Trophoblast cell (in vitro differentiated cells and primary cell): ENCODE measurements around the gene DEPP1.

Experiments
- DNase-seq, 2 donors: peaks; one replicate each; pipeline ENCODE4 v3.0.0-alpha.2; 2016
- H2AFZ ChIP-seq: 2 replicates; pipeline ENCODE4 v1.6.1; 2013; ENCODE audit warnings: low read length, moderate library complexity, mild to moderate bottlenecking; ENCODE audit not compliant: insufficient read depth, poor library complexity
- H2AK5ac ChIP-seq: 2 replicates; pipeline ENCODE4 v1.6.1; 2013; ENCODE audit warnings: mild to moderate bottlenecking, low read length
- H2BK120ac ChIP-seq: 2 replicates; pipeline ENCODE4 v1.6.1; 2013; ENCODE audit warnings: low read length, mild to moderate bottlenecking, moderate library complexity; ENCODE audit not compliant: insufficient read depth, poor library complexity
- H2BK12ac ChIP-seq: 2 replicates; pipeline ENCODE4 v1.6.1; 2013; ENCODE audit warnings: mild to moderate bottlenecking, low read length, moderate library complexity
- H2BK5ac ChIP-seq: 2 replicates; pipeline ENCODE4 v1.6.1; 2013; ENCODE audit warnings: low read length, low read depth, moderate library complexity, mild to moderate bottlenecking; ENCODE audit not compliant: poor library complexity
- H3K14ac ChIP-seq: 2 replicates; pipeline ENCODE4 v1.6.1; 2013; ENCODE audit warnings: mild to moderate bottlenecking, low read length
- H3K18ac ChIP-seq: 2 replicates; pipeline ENCODE4 v1.6.1; 2013; ENCODE audit warnings: mild to moderate bottlenecking, low read length
- H3K23ac ChIP-seq: 2 replicates; pipeline ENCODE4 v1.6.1; 2013; ENCODE audit warnings: low read length
- H3K27ac ChIP-seq: 2 replicates; pipeline ENCODE4 v1.5.1; 2013; ENCODE audit warnings: low read depth, mild to moderate bottlenecking, inconsistent platforms, low read length, moderate library complexity
- H3K27me3 ChIP-seq: 2 replicates; pipeline ENCODE4 v1.6.1; 2013; ENCODE audit warnings: inconsistent platforms, mild to moderate bottlenecking, low read length, moderate library complexity; ENCODE audit not compliant: insufficient read depth
- H3K36me3 ChIP-seq, 2 experiments: 1 replicate in 1 of 2; 2 replicates in 1 of 2; pipeline ENCODE4 v1.6.1; 2013; ENCODE audit warnings: low read length in 2 of 2, mild to moderate bottlenecking in 2 of 2, moderate library complexity in 1 of 2; ENCODE audit not compliant: insufficient read depth in 2 of 2, control insufficient read depth in 1 of 2
- H3K4ac ChIP-seq: 2 replicates; pipeline ENCODE4 v1.6.1; 2013; ENCODE audit warnings: low read depth, mild to moderate bottlenecking, low read length, moderate library complexity
- H3K4me1 ChIP-seq, 2 experiments: 1 replicate in 1 of 2; 2 replicates in 1 of 2; pipeline ENCODE4 v1.6.1; 2013; ENCODE audit warnings: low read length in 2 of 2, mild to moderate bottlenecking in 2 of 2, moderate library complexity in 1 of 2; ENCODE audit not compliant: insufficient read depth in 2 of 2, control insufficient read depth in 1 of 2
- H3K4me2 ChIP-seq: 2 replicates; pipeline ENCODE4 v1.6.1; 2013; ENCODE audit warnings: inconsistent platforms, mild to moderate bottlenecking, low read length, moderate library complexity
- H3K4me3 ChIP-seq: 2 replicates; pipeline ENCODE4 v1.5.1; 2013; ENCODE audit warnings: mild to moderate bottlenecking, low read depth, low read length, inconsistent platforms
- H3K79me1 ChIP-seq: one replicate; pipeline ENCODE4 v1.6.1; 2013; ENCODE audit warnings: low read length
- H3K79me2 ChIP-seq: 2 replicates; pipeline ENCODE4 v1.6.1; 2013; ENCODE audit warnings: low read length, mild to moderate bottlenecking; ENCODE audit not compliant: control insufficient read depth, insufficient read depth, poor library complexity
- H3K9ac ChIP-seq: 2 replicates; pipeline ENCODE4 v1.6.1; 2013; ENCODE audit warnings: mild to moderate bottlenecking, low read length
- H3K9me3 ChIP-seq: 2 replicates; pipeline ENCODE4 v1.6.1; 2013; ENCODE audit warnings: low read depth, mild to moderate bottlenecking, control low read depth, inconsistent platforms, low read length; ENCODE audit not compliant: insufficient read depth
- H4K12ac ChIP-seq: 2 replicates; pipeline ENCODE4 v1.6.1; 2013; ENCODE audit warnings: low read depth, mild to moderate bottlenecking, low read length, moderate library complexity
- H4K8ac ChIP-seq: 2 replicates; pipeline ENCODE4 v1.6.1; 2013; ENCODE audit warnings: low read depth, mild to moderate bottlenecking, low read length, moderate library complexity
- H4K91ac ChIP-seq: one replicate; pipeline ENCODE4 v1.6.1; 2013; ENCODE audit warnings: low read depth, mild to moderate bottlenecking, low read length, moderate library complexity
- WGBS: extraction: QIAGEN DNeasy Blood & Tissue Kit; methylation state at CpG from one replicate; pipeline ENCODE4 v1.1.7; 2013; ENCODE audit warnings: missing lambda C conversion rate; ENCODE audit not compliant: insufficient read length, insufficient coverage; ENCODE audit errors: extremely low coverage; 5-methylcytosine and 5-hydroxymethylcytosine counted together

Gene DEPP1

DNA sequence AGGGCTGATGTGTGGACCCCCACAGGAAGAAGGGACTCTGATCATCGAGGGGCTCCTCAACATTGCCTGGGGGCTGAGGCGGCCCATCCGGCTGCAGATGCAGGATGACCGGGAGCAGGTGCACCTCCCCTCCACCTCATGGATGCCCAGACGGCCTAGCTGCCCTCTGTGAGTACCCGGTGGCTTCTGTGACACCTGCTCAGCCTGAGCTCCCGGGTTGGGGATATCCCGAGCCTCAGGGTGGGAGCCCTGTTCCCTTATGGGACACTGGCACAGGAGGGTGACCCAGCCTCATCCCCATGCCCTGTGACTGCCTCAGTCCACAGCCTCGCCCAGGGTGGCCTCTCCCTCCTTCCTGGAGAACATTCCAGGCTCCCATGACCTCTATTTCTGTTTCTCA is 3.9 kb upstream of the DEPP1 start:
- Histone ChIP-seq H3K4me1 (peaks cover 36 to 43% of the 10 kb centered on the region in 2 experiments), H2BK120ac (no peak overlapping the region), H3K18ac (no peak overlapping the region), H3K9ac (no peak overlapping the region), H3K4ac (no peak overlapping the region), H4K91ac (peak overlapping the region; percentile 8), H3K9me3 (no peaks in the 10 kb centered on the region), H3K27me3 (no peaks in the 10 kb centered on the region), H2BK12ac (peak overlapping the region; percentile 2), H3K23ac (no peak overlapping the region), H3K79me1 (peaks cover 40% of the 10 kb centered on the region), H3K27ac (no peak overlapping the region), H3K14ac (no peak overlapping the region), H2AK5ac (no peak overlapping the region), H3K4me2 (no peak overlapping the region), H4K8ac (no peak overlapping the region), H3K79me2 (peaks cover 6% of the 10 kb centered on the region), H3K36me3 (peaks cover 6 to 10% of the 10 kb centered on the region in 2 experiments), H2BK5ac (no peak overlapping the region), H4K12ac (no peak overlapping the region), H2AFZ (no peak overlapping the region), H3K4me3 (no peak overlapping the region)
- no CpG with 5 or more reads among the region's 9 CpGs for WGBS
- DNase-seq, result no peak

DNA sequence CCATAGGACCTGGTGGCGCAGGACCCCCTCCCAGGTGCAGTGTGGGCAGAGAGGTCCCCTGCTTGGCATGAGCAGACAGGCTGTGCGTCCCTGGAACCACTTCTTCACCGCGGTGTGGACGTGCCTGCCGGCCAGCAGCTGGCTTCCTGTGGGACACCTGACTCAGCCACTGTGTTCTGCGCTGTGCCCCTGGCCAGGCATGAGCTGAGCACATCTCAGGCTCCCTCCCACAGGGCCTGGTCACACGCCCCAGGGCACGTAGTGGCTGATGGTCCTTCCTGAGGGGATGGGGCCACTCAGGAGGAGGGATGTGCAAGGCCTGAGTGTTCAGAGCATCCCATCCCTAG is 3.5 kb upstream of the DEPP1 start:
- H2AK5ac ChIP-seq, result peak overlapping the region; percentile 40
- no CpG with 5 or more reads among the region's 9 CpGs for WGBS
- H2BK12ac ChIP-seq, result peak overlapping the region; percentile 82
- no peak overlapping the region for H3K4ac ChIP-seq
- H3K27ac ChIP-seq, result no peak overlapping the region
- peak overlapping the region; percentile 40 for H4K91ac ChIP-seq
- no peak overlapping the region for H3K9ac ChIP-seq
- H3K18ac ChIP-seq, result peak overlapping the region; percentile 69
- peak in 1 of 2 donors; percentile 21 for DNase-seq
- H2BK5ac ChIP-seq, result no peak overlapping the region
- no peaks in the 10 kb centered on the region for H3K9me3 ChIP-seq
- no peak overlapping the region for H3K23ac ChIP-seq
- no peak overlapping the region for H4K12ac ChIP-seq
- H3K79me2 ChIP-seq, result peaks cover 6% of the 10 kb centered on the region
- no peak overlapping the region for H3K4me2 ChIP-seq
- peaks cover 41 to 47% of the 10 kb centered on the region in 2 experiments for H3K4me1 ChIP-seq
- peaks cover 6 to 10% of the 10 kb centered on the region in 2 experiments for H3K36me3 ChIP-seq
- H3K79me1 ChIP-seq, result peaks cover 43% of the 10 kb centered on the region
- no peak overlapping the region for H4K8ac ChIP-seq
- H2AFZ ChIP-seq, result no peak overlapping the region
- peak overlapping the region; percentile 80 for H2BK120ac ChIP-seq
- no peak overlapping the region for H3K4me3 ChIP-seq
- no peaks in the 10 kb centered on the region for H3K27me3 ChIP-seq
- peak overlapping the region; percentile 4 for H3K14ac ChIP-seq

DNA sequence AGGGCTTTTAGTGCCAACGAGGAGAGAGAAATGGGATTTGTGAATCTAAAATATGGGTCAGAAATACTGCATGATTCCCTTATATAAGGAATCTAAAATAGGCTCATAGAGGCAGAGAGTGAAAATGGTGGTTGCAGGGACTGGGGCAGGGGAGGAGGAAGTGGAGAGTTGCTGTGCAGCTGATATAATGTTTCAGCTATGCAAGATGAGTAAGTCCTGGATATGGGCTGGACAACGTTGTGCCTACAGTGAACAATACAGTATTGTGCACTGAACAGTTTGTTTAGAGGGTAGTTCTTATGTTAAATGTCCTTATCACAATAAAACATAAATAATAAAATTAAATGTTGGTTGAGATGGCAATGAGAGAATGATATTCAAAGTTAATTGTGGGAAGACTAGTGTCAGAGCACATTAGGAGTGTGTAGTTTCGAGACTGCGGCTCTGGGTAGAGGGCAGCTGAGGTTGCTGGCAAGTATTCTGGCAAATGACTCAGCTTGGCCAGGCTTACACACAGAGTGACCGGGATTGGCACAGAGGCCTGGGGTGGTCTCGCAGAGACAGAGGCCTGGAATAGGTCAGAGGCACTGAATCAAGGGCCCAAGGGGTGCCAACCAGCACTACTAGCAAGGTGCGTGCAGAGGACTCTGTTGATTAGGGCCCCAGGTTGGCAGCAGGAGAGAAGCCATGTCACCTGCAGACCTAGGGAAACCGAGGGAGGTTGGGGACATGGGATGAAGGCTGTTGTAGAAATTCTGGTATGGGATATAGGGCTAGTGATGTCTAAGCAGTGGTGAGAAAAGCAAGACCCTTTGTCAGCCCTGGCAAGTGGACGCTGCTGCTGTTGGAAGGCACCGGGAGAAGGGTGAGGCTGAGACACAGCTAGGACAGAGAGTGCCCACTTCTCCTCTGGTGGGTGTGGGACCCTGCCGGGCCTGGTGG is 2.8 kb upstream of the DEPP1 start:
- Histone ChIP-seq H4K91ac (peak overlapping the region; percentile 95), H2AK5ac (peak overlapping the region; percentile 40), H3K23ac (no peak overlapping the region), H3K4me2 (no peak overlapping the region), H3K79me1 (peaks cover 43% of the 10 kb centered on the region), H2BK5ac (peak overlapping the region; percentile 47), H2AFZ (no peak overlapping the region), H3K27ac (peak overlapping the region; percentile 45), H3K9me3 (no peaks in the 10 kb centered on the region), H3K4ac (peak overlapping the region; percentile 38), H4K12ac (no peak overlapping the region), H4K8ac (no peak overlapping the region), H3K9ac (no peak overlapping the region), H3K18ac (peak overlapping the region; percentile 69), H3K36me3 (peaks cover 9 to 13% of the 10 kb centered on the region in 2 experiments), H3K79me2 (peaks cover 6% of the 10 kb centered on the region), H3K4me3 (no peak overlapping the region), H3K14ac (peak overlapping the region; percentile 47), H2BK12ac (peak overlapping the region; percentile 82), H3K27me3 (no peaks in the 10 kb centered on the region), H3K4me1 (peaks cover 46 to 53% of the 10 kb centered on the region in 2 experiments), H2BK120ac (peak overlapping the region; percentile 80)
- no CpG with 5 or more reads among the region's 11 CpGs for WGBS
- DNase-seq, result peak in 1 of 2 donors; percentile 72

DNA sequence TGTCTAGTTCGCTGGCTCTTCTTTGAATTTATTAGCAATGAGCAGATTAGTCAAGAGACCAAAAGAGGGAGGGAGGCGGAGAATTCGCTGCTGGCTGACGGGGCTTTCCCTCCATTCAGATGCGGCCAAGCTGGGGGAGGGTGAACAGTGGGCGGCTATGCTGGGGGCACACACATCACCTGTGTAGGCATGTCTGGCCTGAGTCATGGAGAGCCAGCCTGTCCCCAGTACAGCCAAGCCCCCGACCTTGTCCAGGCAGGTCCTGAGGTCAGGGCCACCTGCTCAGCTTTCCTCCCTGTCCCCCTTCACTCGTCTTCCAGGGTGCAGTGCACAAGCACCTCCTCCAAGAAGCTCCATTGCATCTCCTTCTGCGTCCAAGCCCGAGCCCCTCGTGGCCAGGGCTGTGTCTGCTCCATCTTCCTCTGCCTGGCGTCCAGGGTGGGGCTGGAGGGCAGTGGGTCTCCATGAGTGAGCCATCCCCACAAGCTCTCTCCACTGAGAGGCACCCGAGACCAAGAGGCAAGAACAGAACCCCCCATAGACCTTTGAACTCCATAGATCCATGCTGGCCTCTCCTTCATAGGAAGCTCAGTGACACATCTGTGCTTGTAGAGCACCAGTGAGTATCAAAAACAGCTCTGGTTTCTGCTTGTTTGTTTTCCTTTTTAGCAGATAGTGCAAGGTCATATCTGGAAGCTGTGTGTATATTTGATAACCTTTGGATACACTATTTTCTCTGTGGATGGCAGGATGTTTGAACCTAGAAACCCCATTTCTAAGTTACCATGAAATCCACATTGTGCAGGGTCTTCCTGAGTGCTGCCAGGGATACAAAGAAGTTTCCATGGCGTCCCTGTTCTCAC is 1.9 kb upstream of the DEPP1 start:
- H2BK120ac ChIP-seq, result peak overlapping the region; percentile 37
- peak overlapping the region; percentile 18 for H4K8ac ChIP-seq
- H3K18ac ChIP-seq, result peak overlapping the region; percentile 44
- H3K27ac ChIP-seq, result peak overlapping the region; percentile 45
- no peak overlapping the region for H2BK5ac ChIP-seq
- peak overlapping the region; percentile 55 for H2AFZ ChIP-seq
- peaks cover 9 to 13% of the 10 kb centered on the region in 2 experiments for H3K36me3 ChIP-seq
- H3K14ac ChIP-seq, result peak overlapping the region; percentile 41
- H3K9ac ChIP-seq, result no peak overlapping the region
- peak overlapping the region; percentile 95 for H4K91ac ChIP-seq
- no peak overlapping the region for H3K23ac ChIP-seq
- H3K27me3 ChIP-seq, result no peaks in the 10 kb centered on the region
- peak overlapping the region; percentile 7 for H3K4ac ChIP-seq
- H3K4me3 ChIP-seq, result no peak overlapping the region
- no peak overlapping the region for H4K12ac ChIP-seq
- H3K79me2 ChIP-seq, result peaks cover 6% of the 10 kb centered on the region
- peak overlapping the region; percentile 84 for H2AK5ac ChIP-seq
- no CpG with 5 or more reads among the region's 14 CpGs for WGBS
- H3K9me3 ChIP-seq, result no peaks in the 10 kb centered on the region
- DNase-seq, result no peak
- peak overlapping the region; percentile 89 for H2BK12ac ChIP-seq
- peaks cover 50 to 61% of the 10 kb centered on the region in 2 experiments for H3K4me1 ChIP-seq
- H3K4me2 ChIP-seq, result no peak overlapping the region
- H3K79me1 ChIP-seq, result peaks cover 47% of the 10 kb centered on the region
